HepG2 (cell line): ENCODE results near the gene EPS8L1. TPM values are rescaled to one million over a fixed set of nuclear protein-coding genes. Genes with fewer than 3 reads are reported as not detected.

Source experiments
- ATAC-seq: fragments of 200-7000 bp; cut with Tn5 transposase; 3 replicates; pipeline ENCODE4 v1.9.1; 2020; ENCODE audit warnings: mild to moderate bottlenecking, moderate library complexity
- BruUV-seq: library from RNA; stranded (reverse); fragments of 400-500 nt; replicated peaks from 2 replicates; lab custom pipeline; 2021; lab: Mats Ljungman, UMichigan
- CTCF ChIA-PET: fragments of 300-600 bp; formaldehyde crosslinking; extraction: SDS; loops from one replicate; lab custom pipeline; 2021; ENCODE audit warnings: low total read pairs, inconsistent platforms, low intra/inter-chr PET ratio; lab: Yijun Ruan, JAX
- POLR2A ChIA-PET: fragments of 350-600 bp; sonication (Branson Sonifier 250); formaldehyde crosslinking; loops from one replicate; lab custom pipeline; 2020; ENCODE audit warnings: antibody characterized with exemption, inconsistent platforms; lab: Yijun Ruan, JAX
- DNase-seq: peaks from one replicate; pipeline ENCODE4 v3.0.0-alpha.2; 2015; ENCODE audit warnings: low spot score
- FAIRE-seq: peaks from 3 replicates; lab custom pipeline; 2011; peaks lifted over from hg19 to GRCh38; lab: Jason Lieb, UNC
- H2AFZ ChIP-seq: one replicate; pipeline ENCODE4 v1.6.1; 2011; ENCODE audit warnings: low read length, inconsistent platforms
- H3K27ac ChIP-seq: fragments of 300-600 bp; 3 replicates; pipeline ENCODE4 v1.8.0; 2011; ENCODE audit warnings: mixed run types, mild to moderate bottlenecking, mixed read lengths, low read length, inconsistent platforms; ENCODE audit not compliant: insufficient read depth; ENCODE audit errors: extremely low read length
- H3K27me3 ChIP-seq, 2 experiments: fragments of 200-600 bp in 1 of 2; 2 replicates in 1 of 2; 3 replicates in 1 of 2; pipeline versions ENCODE4 v1.6.0 to v1.8.0; 2011; ENCODE audit warnings: low read length in 2 of 2, mild to moderate bottlenecking in 2 of 2, moderate library complexity in 2 of 2, inconsistent platforms in 1 of 2; ENCODE audit not compliant: insufficient read depth in 2 of 2, control insufficient read depth in 1 of 2
- H3K36me3 ChIP-seq, 2 experiments: fragments of 200-600 bp in 1 of 2; replicated peaks in 1 of 2; 2 replicates in 1 of 2; 3 replicates in 1 of 2; pipeline versions ENCODE4 v1.5.1 to v1.8.0; 2011; ENCODE audit warnings: low read length in 2 of 2, inconsistent platforms in 1 of 2; ENCODE audit not compliant: insufficient read depth in 2 of 2, control insufficient read depth in 1 of 2
- H3K4me1 ChIP-seq: 2 replicates; pipeline ENCODE4 v1.5.1; 2012; ENCODE audit warnings: low read length, inconsistent platforms; ENCODE audit not compliant: insufficient read depth
- H3K4me2 ChIP-seq: 2 replicates; pipeline ENCODE4 v1.6.0; 2011; ENCODE audit warnings: low read depth, low read length, inconsistent platforms
- H3K4me3 ChIP-seq, 3 experiments: fragments of 200-600 bp in 1 of 3; sonication (generic), shearing (Covaris generic) in 1 of 3; replicated peaks in 1 of 3; 2 replicates each; pipeline ENCODE4 v1.5.1; 2011 to 2016; ENCODE audit warnings: low read length in 3 of 3, inconsistent platforms in 2 of 3, low read depth in 2 of 3, mild to moderate bottlenecking in 2 of 3, control low read depth in 1 of 3, mixed read lengths in 1 of 3; ENCODE audit not compliant: insufficient read depth in 1 of 3
- H3K79me2 ChIP-seq: one replicate; pipeline ENCODE4 v1.6.1; 2011; ENCODE audit warnings: low read length, inconsistent platforms; ENCODE audit not compliant: insufficient read depth
- H3K9ac ChIP-seq: 2 replicates; pipeline ENCODE4 v1.6.0; 2011; ENCODE audit warnings: mild to moderate bottlenecking, low read depth, low read length, inconsistent platforms; ENCODE audit not compliant: insufficient read depth
- H3K9me3 ChIP-seq: 2 replicates; pipeline ENCODE4 v1.5.1; 2012; ENCODE audit warnings: mild to moderate bottlenecking, low read length
- H4K20me1 ChIP-seq: 2 replicates; pipeline ENCODE4 v1.6.0; 2011; ENCODE audit warnings: inconsistent platforms, mild to moderate bottlenecking, low read length, moderate library complexity; ENCODE audit not compliant: insufficient read depth
- AGO2 ChIP-seq: fragments of 200-400 bp; formaldehyde crosslinking; optimal IDR thresholded peaks from 2 replicates; pipeline ENCODE3; 2017; ENCODE audit warnings: mild to moderate bottlenecking, low read depth, low read length, moderate library complexity
- FOXP1 ChIP-seq, 2 experiments: fragments of 450-650 bp in 1 of 2; IDR thresholded peaks; 2 replicates each; pipeline ENCODE4 v1.6.1; 2017 to 2018; ENCODE audit warnings: antibody characterized with exemption in 1 of 2
- HMG20A ChIP-seq: IDR thresholded peaks from 2 replicates; pipeline ENCODE4 v1.6.1; 2016; ENCODE audit warnings: borderline replicate concordance
- KDM6A ChIP-seq: IDR thresholded peaks from 2 replicates; pipeline ENCODE4 v1.6.1; 2016; ENCODE audit warnings: low read depth
- MEIS1 ChIP-seq: sonication (generic); formaldehyde crosslinking; IDR thresholded peaks from 2 replicates; pipeline ENCODE4 v1.9.0; 2021; ENCODE audit warnings: mild to moderate bottlenecking, missing genetic modification reagents, moderate library complexity, borderline replicate concordance
- NCOA2 ChIP-seq: sonication (generic); formaldehyde crosslinking; IDR thresholded peaks from 2 replicates; pipeline ENCODE4 v1.8.0; 2022; ENCODE audit warnings: inconsistent platforms
- RBFOX2 ChIP-seq: fragments of 200-400 bp; formaldehyde crosslinking; IDR thresholded peaks from 2 replicates; pipeline ENCODE4 v1.6.1; 2017; ENCODE audit warnings: low read depth, mild to moderate bottlenecking, low read length
- RCOR2 ChIP-seq: IDR thresholded peaks from 2 replicates; pipeline ENCODE4 v1.6.1; 2016; ENCODE audit warnings: missing biosample characterization, missing genetic modification reagents
- WGBS: methylation state at CpG from one replicate; pipeline ENCODE4 v1.1.6; 2017; ENCODE audit warnings: low lambda C conversion rate; 5-methylcytosine and 5-hydroxymethylcytosine counted together
- in situ Hi-C: cut with HindIII; loops from 2 replicates; pipeline ENCODE4 v1.10.0; 2017; ENCODE audit warnings: low pct_unique_long_range_greater_than_20kb; ENCODE audit not compliant: extremely low pct_ligation_motif_present
- intact Hi-C: fragments of 100-400 bp; cut with micrococcal nuclease; formaldehyde crosslinking; loops from one replicate; pipeline ENCODE4 v1.10.0; 2022; ENCODE audit not compliant: unreplicated experiment
- polyA plus RNA-seq, 8 experiments: library from polyadenylated mRNA; depleted of rRNA in 3 of 8; stranded (reverse) in 7 of 8; unstranded in 1 of 8; fragments of >200 nt; fragmentation: Illumina TruSeq in 4 of 8; extraction: Trizol in 4 of 8; gene quantifications; 2 replicates each; pipeline versions ENCODE4 v1.2.1 to v1.2.3, GENCODE V29; 2011 to 2016; ENCODE audit warnings: low read depth in 4 of 8, missing spikeins in 1 of 8, mixed read lengths in 1 of 8; ENCODE audit not compliant: insufficient read depth in 1 of 8
- total RNA-seq, 5 experiments: library from RNA; depleted of rRNA; stranded (reverse); fragments of >200 nt; fragmentation: Illumina TruSeq; extraction: Trizol; gene quantifications; 2 replicates each; pipeline ENCODE4 v1.2.3, GENCODE V29; 2016; ENCODE audit warnings: low read depth in 1 of 5
- TF ChIP-seq, protein P1 (sequence below): sonication (generic); formaldehyde crosslinking; IDR thresholded peaks from 2 replicates; pipeline ENCODE4 v1.5.0; 2020; ENCODE audit warnings: mild to moderate bottlenecking, missing genetic modification reagents, borderline replicate concordance
- TF ChIP-seq, protein P2 (sequence below): sonication (generic); formaldehyde crosslinking; IDR thresholded peaks from 2 replicates; pipeline ENCODE4 v1.5.0; 2020; ENCODE audit warnings: missing genetic modification reagents

Gene EPS8L1
- total and polyA plus RNA-seq, 2 of the 13 experiments (the other 11 are each of a cell fraction or from before 2014, with no cell fraction given) = 3.0 to 6.3 TPM

DNA sequence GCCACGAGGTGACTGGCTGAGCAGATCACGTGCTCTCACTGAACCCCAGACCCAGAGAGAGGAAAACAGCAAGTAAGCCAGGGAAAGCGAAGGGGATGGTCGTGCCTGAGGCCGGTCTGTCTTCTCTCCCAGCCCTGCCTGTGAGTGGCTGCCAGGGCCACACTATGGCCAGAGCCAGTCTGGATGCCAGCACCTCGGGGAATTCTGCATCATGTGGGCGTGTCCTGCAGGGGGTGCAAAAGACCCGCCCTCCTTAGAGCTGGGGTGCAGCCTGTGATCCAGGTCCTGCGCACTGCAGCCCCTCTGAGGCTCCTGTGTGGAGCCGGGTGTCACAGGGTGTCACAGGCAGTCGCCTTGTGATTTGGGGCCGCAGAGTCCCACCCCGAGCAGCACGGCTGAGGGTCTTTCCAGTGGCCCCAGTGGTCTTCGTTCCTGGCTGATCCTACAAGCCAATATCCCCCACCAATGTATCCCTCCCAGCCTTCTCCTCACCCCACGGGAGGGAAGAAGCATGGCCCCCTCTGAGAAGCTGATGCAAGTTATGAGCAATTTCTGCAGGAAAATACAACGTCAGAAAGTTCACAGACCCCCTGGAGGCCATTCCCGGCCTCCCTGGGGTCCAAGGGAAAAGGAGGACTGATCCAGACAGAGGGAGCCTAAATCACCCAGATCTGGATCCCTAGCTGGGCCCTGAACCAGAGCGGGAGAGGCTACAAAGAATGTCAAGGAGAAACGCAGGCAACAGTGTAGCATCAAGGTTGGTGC lies 34.0 kb downstream of the EPS8L1 start:
- FAIRE-seq = no peak
- TF ChIP-seq MEIS1 (CRISPR knock-in tag) (no peak), RCOR2 (CRISPR knock-in tag) (no peak), KDM6A (CRISPR knock-in tag) (no peak), RBFOX2 (0 out of 2 replicates have a peak, but pooled peaks have one; percentile 32), AGO2 (peak; percentile 30), FOXP1 (IDR thresholded peaks at IDR 0.05) (no peak), FOXP1 (CRISPR knock-in tag; IDR thresholded peaks at IDR 0.05) (no peak), NCOA2 (CRISPR knock-in tag) (no peak), HMG20A (CRISPR knock-in tag) (no peak)
- TF ChIP-seq, protein P1, sequence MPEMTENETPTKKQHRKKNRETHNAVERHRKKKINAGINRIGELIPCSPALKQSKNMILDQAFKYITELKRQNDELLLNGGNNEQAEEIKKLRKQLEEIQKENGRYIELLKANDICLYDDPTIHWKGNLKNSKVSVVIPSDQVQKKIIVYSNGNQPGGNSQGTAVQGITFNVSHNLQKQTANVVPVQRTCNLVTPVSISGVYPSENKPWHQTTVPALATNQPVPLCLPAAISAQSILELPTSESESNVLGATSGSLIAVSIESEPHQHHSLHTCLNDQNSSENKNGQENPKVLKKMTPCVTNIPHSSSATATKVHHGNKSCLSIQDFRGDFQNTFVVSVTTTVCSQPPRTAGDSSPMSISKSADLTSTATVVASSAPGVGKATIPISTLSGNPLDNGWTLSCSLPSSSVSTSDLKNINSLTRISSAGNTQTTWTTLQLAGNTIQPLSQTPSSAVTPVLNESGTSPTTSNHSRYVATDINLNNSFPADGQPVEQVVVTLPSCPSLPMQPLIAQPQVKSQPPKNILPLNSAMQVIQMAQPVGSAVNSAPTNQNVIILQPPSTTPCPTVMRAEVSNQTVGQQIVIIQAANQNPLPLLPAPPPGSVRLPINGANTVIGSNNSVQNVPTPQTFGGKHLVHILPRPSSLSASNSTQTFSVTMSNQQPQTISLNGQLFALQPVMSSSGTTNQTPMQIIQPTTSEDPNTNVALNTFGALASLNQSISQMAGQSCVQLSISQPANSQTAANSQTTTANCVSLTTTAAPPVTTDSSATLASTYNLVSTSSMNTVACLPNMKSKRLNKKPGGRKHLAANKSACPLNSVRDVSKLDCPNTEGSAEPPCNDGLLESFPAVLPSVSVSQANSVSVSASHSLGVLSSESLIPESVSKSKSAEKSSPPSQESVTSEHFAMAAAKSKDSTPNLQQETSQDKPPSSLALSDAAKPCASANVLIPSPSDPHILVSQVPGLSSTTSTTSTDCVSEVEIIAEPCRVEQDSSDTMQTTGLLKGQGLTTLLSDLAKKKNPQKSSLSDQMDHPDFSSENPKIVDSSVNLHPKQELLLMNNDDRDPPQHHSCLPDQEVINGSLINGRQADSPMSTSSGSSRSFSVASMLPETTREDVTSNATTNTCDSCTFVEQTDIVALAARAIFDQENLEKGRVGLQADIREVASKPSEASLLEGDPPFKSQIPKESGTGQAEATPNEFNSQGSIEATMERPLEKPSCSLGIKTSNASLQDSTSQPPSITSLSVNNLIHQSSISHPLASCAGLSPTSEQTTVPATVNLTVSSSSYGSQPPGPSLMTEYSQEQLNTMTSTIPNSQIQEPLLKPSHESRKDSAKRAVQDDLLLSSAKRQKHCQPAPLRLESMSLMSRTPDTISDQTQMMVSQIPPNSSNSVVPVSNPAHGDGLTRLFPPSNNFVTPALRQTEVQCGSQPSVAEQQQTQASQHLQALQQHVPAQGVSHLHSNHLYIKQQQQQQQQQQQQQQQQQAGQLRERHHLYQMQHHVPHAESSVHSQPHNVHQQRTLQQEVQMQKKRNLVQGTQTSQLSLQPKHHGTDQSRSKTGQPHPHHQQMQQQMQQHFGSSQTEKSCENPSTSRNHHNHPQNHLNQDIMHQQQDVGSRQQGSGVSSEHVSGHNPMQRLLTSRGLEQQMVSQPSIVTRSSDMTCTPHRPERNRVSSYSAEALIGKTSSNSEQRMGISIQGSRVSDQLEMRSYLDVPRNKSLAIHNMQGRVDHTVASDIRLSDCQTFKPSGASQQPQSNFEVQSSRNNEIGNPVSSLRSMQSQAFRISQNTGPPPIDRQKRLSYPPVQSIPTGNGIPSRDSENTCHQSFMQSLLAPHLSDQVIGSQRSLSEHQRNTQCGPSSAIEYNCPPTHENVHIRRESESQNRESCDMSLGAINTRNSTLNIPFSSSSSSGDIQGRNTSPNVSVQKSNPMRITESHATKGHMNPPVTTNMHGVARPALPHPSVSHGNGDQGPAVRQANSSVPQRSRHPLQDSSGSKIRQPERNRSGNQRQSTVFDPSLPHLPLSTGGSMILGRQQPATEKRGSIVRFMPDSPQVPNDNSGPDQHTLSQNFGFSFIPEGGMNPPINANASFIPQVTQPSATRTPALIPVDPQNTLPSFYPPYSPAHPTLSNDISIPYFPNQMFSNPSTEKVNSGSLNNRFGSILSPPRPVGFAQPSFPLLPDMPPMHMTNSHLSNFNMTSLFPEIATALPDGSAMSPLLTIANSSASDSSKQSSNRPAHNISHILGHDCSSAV (CRISPR knock-in tag) = no peak
- TF ChIP-seq, protein P2, sequence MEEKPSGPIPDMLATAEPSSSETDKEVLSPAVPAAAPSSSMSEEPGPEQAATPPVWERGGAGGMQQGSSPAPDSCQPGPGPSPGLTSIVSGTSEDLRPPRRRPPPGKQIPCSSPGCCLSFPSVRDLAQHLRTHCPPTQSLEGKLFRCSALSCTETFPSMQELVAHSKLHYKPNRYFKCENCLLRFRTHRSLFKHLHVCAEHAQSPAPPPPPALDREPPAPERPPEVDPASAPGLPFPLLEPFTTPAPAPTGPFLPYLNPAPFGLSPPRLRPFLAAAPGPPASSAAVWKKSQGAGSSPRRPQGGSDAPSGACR (CRISPR knock-in tag) = no peak
- TF ChIP-seq, all 625 proteins: peak for 2
- Histone ChIP-seq H3K4me1 (peaks cover 8% of the 10 kb centered on the region; the same call in 1 of the 2 replicates), H3K27me3 (no peaks in the 10 kb centered on the region), H3K9me3 (no peaks in the 10 kb centered on the region), H3K4me2 (no peak overlapping the region), H3K36me3 (peaks cover 5 to 7% of the 10 kb centered on the region in 2 experiments; a peak in 4 of 5 replicates), H3K27ac (no peak overlapping the region), H3K9ac (no peak overlapping the region), H3K4me3 (no peak overlapping the region), H2AFZ (no peak overlapping the region), H4K20me1 (no peaks in the 10 kb centered on the region), H3K79me2 (peaks cover 10% of the 10 kb centered on the region)
- ChIA-PET POLR2A (no interaction called here), CTCF (no interaction called here)
- WGBS = 94% methylated on average over 11 of the region's 20 CpGs
- intact Hi-C loops (no loop called here), in situ Hi-C loops (no loop called here)
- BruUV-seq = no TSS peak
- no peak for ATAC-seq
- DNase-seq = no peak
